ENCODE measurements around the gene TSNAX. TPM values are rescaled to one million over a fixed set of nuclear protein-coding genes. Genes with fewer than 3 reads are reported as not detected.
A peak's percentile ranks its signal among the peaks of the same experiment; 100 is the strongest.

Gene TSNAX
- polyA plus RNA-seq, 1 of the 3 experiments (the other 2 are of a cell fraction), result 15.7 TPM

DNA sequence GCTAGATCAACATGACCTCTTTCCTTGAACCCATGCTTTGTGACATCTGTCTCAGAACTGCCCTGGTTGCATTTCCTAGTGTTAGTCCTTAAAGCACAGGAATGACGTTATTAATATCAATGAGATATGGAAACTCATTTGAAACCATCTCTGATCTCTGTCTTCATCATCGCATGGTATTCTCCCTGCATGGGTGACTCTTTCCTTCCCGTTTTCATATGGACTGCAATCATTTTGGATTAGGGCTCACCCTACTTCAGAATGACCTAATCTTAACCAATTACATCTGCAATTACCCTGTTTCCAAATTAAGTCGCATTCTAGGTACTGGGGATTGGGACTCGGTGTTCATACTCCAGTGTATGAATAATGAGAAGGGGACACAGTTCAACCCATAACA is 56.5 kb downstream of the TSNAX start:
- peaks cover 0 to 3% of the 10 kb centered on the region in 2 experiments; a peak in 2 of 4 replicates for H3K4me1 ChIP-seq (ENCODE audit: control insufficient read depth in 1 of 2, insufficient read depth in 2 of 2, low read depth in 1 of 2, low read length in 1 of 2)
- H3K4me2 ChIP-seq, result no peak overlapping the region
- no peak overlapping the region for H2AFZ ChIP-seq (ENCODE audit: low read depth)
- H3K9ac ChIP-seq, result no peak overlapping the region
- H4K20me1 ChIP-seq (ENCODE audit: insufficient read depth), result no peaks in the 10 kb centered on the region
- no peaks in the 10 kb centered on the region for H3K9me2 ChIP-seq
- no peak overlapping the region; a peak in 1 of 4 replicates for H3K27ac ChIP-seq (ENCODE audit: low read depth in 2 of 2, low read length in 1 of 2)
- no peaks in the 10 kb centered on the region for H3K27me3 ChIP-seq (ENCODE audit: insufficient read depth)
- ChIA-PET POLR2A (interaction anchor here (0.7 kb wide), 1 partner anchor 343 kb away, joined by 4 read pairs; no protein-coding TSS in a partner anchor), CTCF (interaction anchor here (0.6 to 1.4 kb wide), 13 partner anchors 8 to 232 kb away, joined by 3 to 12 read pairs (median 3); no protein-coding TSS in a partner anchor)
- WGBS (ENCODE audit: low lambda C conversion rate), result 81% methylated on average over 5 of the region's 5 CpGs
- no peaks in the 10 kb centered on the region for H3F3A ChIP-seq (replicated peaks; ENCODE audit: insufficient read depth)
- TF ChIP-seq ELF1 (IDR thresholded peaks at IDR 0.05) (no peak), GATA2 (CRISPR knock-in tag; IDR thresholded peaks at IDR 0.05) (no peak), SMC3 (IDR thresholded peaks at IDR 0.05; ENCODE audit: low read depth, low read length) (no peak), POLR2AphosphoS5 (IDR thresholded peaks at IDR 0.05; ENCODE audit: low read depth, low read length) (no peak), RXRA (IDR thresholded peaks at IDR 0.05; ENCODE audit: borderline replicate concordance, low read depth) (no peak), TAF1 (IDR thresholded peaks at IDR 0.05; ENCODE audit: borderline replicate concordance, low read depth, low read length) (no peak)
- no peaks in the 10 kb centered on the region for H3K36me3 ChIP-seq (replicated peaks in 1 of 2; ENCODE audit: control insufficient read depth in 1 of 2, insufficient read depth in 2 of 2, low read length in 1 of 2)
- no peaks in the 10 kb centered on the region for H3K9me3 ChIP-seq
- H3K4me3 ChIP-seq (ENCODE audit: low read depth in 2 of 2, low read length in 1 of 2), result no peak overlapping the region
- no peak for DNase-seq
- no peaks in the 10 kb centered on the region for H3K79me2 ChIP-seq (ENCODE audit: insufficient read depth)

DNA sequence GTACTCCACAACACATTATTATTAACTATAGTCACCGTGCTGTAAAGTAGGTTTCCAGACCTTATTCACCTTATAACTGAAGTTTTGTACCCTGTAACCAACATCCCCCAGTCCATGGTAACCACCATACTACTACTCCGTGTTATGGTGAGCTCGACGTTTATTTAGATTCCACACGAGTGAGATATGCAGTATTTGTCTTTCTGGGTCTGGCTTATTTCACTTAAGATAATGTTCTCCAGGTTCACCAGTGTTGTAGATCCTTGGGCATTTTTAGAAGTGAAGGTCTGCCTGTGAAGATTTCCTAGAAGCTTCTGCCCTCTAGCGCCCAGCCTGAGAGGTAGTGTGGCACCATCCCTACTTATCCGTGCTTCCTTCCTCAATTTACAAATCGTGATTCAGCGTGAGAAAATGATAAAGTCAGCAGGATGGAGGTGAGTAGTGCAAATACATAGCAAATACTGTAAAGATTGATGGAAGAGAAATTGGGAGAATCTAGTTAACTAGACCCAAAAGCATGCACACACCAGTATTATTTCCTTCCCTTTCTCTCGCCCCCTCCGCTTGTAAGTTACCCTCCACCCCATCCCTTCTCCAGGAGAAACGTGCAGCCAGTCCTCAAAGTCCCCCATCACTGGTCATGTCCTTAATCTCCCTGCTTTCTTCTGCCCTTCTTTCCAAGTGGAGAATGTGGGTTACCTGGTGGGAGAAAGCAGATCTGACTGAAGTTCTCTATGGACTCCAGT is 62.2 kb downstream of the TSNAX start:
- Histone ChIP-seq H3F3A (replicated peaks; ENCODE audit: insufficient read depth) (no peaks in the 10 kb centered on the region), H3K79me2 (ENCODE audit: insufficient read depth) (no peaks in the 10 kb centered on the region), H3K27ac (ENCODE audit: low read depth in 2 of 2, low read length in 1 of 2) (peak overlapping the region in 1 of 2 experiments; percentile 21; a peak in 1 of 4 replicates), H3K4me3 (ENCODE audit: low read depth in 2 of 2, low read length in 1 of 2) (no peak overlapping the region; a peak in 1 of 4 replicates), H3K9me2 (no peaks in the 10 kb centered on the region), H3K36me3 (replicated peaks in 1 of 2; ENCODE audit: control insufficient read depth in 1 of 2, insufficient read depth in 2 of 2, low read length in 1 of 2) (no peaks in the 10 kb centered on the region), H3K4me1 (ENCODE audit: control insufficient read depth in 1 of 2, insufficient read depth in 2 of 2, low read depth in 1 of 2, low read length in 1 of 2) (peaks cover 0 to 2% of the 10 kb centered on the region in 2 experiments; a peak in 1 of 4 replicates), H3K9me3 (no peaks in the 10 kb centered on the region), H3K27me3 (ENCODE audit: insufficient read depth) (no peaks in the 10 kb centered on the region), H4K20me1 (ENCODE audit: insufficient read depth) (no peaks in the 10 kb centered on the region), H2AFZ (ENCODE audit: low read depth) (no peak overlapping the region), H3K9ac (no peak overlapping the region), H3K4me2 (no peak overlapping the region)
- POLR2A ChIA-PET, result interaction anchor here (1.0 kb wide), 1 partner anchor 169 kb away, joined by 4 read pairs; no protein-coding TSS in a partner anchor
- CTCF ChIA-PET, result interaction anchor here (0.6 to 1.6 kb wide), 15 partner anchors 8 to 245 kb away, joined by 3 to 11 read pairs (median 3); partner anchors contain the start of gene TSNAX
- 25% methylated on average over 12 of the region's 12 CpGs for WGBS (ENCODE audit: low lambda C conversion rate)
- peak; percentile 60 for DNase-seq
- TF ChIP-seq TAF1 (IDR thresholded peaks at IDR 0.05; ENCODE audit: borderline replicate concordance, low read depth, low read length) (no peak), MXI1 (IDR thresholded peaks at IDR 0.05; ENCODE audit: low read depth, low read length) (0 out of 2 replicates have a peak, but pooled peaks have one; percentile 36), TEAD4 (IDR thresholded peaks at IDR 0.05; ENCODE audit: borderline replicate concordance, insufficient read depth) (no peak), SMC3 (IDR thresholded peaks at IDR 0.05; ENCODE audit: low read depth, low read length) (peak; percentile 78), MEF2A (IDR thresholded peaks at IDR 0.05; ENCODE audit: borderline replicate concordance, low read depth) (no peak), JUND (IDR thresholded peaks at IDR 0.05) (no peak), NFIC (IDR thresholded peaks at IDR 0.05; ENCODE audit: borderline replicate concordance) (no peak), SIN3A (IDR thresholded peaks at IDR 0.05; ENCODE audit: borderline replicate concordance, low read depth, low read length) (no peak)
- TF ChIP-seq, protein P1, sequence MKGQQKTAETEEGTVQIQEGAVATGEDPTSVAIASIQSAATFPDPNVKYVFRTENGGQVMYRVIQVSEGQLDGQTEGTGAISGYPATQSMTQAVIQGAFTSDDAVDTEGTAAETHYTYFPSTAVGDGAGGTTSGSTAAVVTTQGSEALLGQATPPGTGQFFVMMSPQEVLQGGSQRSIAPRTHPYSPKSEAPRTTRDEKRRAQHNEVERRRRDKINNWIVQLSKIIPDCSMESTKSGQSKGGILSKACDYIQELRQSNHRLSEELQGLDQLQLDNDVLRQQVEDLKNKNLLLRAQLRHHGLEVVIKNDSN (IDR thresholded peaks at IDR 0.05; ENCODE audit: borderline replicate concordance, low read depth), result no peak
- TF ChIP-seq, protein P2, sequence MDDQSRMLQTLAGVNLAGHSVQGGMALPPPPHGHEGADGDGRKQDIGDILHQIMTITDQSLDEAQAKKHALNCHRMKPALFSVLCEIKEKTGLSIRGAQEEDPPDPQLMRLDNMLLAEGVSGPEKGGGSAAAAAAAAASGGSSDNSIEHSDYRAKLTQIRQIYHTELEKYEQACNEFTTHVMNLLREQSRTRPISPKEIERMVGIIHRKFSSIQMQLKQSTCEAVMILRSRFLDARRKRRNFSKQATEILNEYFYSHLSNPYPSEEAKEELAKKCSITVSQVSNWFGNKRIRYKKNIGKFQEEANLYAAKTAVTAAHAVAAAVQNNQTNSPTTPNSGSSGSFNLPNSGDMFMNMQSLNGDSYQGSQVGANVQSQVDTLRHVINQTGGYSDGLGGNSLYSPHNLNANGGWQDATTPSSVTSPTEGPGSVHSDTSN (IDR thresholded peaks at IDR 0.05), result no peak
- TF ChIP-seq, protein P3, sequence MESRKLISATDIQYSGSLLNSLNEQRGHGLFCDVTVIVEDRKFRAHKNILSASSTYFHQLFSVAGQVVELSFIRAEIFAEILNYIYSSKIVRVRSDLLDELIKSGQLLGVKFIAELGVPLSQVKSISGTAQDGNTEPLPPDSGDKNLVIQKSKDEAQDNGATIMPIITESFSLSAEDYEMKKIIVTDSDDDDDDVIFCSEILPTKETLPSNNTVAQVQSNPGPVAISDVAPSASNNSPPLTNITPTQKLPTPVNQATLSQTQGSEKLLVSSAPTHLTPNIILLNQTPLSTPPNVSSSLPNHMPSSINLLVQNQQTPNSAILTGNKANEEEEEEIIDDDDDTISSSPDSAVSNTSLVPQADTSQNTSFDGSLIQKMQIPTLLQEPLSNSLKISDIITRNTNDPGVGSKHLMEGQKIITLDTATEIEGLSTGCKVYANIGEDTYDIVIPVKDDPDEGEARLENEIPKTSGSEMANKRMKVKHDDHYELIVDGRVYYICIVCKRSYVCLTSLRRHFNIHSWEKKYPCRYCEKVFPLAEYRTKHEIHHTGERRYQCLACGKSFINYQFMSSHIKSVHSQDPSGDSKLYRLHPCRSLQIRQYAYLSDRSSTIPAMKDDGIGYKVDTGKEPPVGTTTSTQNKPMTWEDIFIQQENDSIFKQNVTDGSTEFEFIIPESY (IDR thresholded peaks at IDR 0.05; ENCODE audit: borderline replicate concordance, low read depth), result no peak
- TF ChIP-seq, protein P4, sequence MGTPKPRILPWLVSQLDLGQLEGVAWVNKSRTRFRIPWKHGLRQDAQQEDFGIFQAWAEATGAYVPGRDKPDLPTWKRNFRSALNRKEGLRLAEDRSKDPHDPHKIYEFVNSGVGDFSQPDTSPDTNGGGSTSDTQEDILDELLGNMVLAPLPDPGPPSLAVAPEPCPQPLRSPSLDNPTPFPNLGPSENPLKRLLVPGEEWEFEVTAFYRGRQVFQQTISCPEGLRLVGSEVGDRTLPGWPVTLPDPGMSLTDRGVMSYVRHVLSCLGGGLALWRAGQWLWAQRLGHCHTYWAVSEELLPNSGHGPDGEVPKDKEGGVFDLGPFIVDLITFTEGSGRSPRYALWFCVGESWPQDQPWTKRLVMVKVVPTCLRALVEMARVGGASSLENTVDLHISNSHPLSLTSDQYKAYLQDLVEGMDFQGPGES (IDR thresholded peaks at IDR 0.05; ENCODE audit: low read depth, low read length), result no peak
- TF ChIP-seq, protein P5, sequence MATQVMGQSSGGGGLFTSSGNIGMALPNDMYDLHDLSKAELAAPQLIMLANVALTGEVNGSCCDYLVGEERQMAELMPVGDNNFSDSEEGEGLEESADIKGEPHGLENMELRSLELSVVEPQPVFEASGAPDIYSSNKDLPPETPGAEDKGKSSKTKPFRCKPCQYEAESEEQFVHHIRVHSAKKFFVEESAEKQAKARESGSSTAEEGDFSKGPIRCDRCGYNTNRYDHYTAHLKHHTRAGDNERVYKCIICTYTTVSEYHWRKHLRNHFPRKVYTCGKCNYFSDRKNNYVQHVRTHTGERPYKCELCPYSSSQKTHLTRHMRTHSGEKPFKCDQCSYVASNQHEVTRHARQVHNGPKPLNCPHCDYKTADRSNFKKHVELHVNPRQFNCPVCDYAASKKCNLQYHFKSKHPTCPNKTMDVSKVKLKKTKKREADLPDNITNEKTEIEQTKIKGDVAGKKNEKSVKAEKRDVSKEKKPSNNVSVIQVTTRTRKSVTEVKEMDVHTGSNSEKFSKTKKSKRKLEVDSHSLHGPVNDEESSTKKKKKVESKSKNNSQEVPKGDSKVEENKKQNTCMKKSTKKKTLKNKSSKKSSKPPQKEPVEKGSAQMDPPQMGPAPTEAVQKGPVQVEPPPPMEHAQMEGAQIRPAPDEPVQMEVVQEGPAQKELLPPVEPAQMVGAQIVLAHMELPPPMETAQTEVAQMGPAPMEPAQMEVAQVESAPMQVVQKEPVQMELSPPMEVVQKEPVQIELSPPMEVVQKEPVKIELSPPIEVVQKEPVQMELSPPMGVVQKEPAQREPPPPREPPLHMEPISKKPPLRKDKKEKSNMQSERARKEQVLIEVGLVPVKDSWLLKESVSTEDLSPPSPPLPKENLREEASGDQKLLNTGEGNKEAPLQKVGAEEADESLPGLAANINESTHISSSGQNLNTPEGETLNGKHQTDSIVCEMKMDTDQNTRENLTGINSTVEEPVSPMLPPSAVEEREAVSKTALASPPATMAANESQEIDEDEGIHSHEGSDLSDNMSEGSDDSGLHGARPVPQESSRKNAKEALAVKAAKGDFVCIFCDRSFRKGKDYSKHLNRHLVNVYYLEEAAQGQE (IDR thresholded peaks at IDR 0.05; ENCODE audit: low read depth, low read length), result no peak
